Measurements from ENCODE around the gene STAT1.

DNA sequence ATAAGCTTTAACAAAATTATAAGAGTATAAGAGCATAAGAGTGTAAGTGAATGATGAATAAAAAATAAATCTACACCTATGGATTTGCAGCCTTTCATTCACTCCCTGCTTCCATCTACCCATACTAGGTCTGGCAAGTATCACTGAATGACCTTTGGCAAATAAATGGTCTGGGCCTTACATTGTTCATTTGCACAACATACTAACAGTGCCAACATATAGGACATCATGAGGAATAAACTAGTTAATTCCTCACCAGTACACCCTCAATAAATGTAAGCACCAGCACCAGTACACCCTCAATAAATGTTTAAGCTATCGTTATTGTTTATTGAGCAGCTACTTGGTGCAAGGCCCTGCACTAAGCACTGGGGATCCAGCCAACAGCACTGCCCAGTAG, 26.9 kb downstream of the STAT1 start:
- TF ChIP-seq EZH2 (IDR thresholded peaks at IDR 0.05) (no peak), POLR2AphosphoS5 (IDR thresholded peaks at IDR 0.05; ENCODE audit: borderline replicate concordance, low read depth, low read length) (no peak)
